ENCODE data around the gene NOP9.

NOP9 gene

GRCh38 chr14:24260026-24260779, 39.4 kb upstream of the NOP9 start:
- no peak for ATAC-seq
- TF ChIP-seq SNAI2 (CRISPR knock-in tag; IDR thresholded peaks at IDR 0.05) (no peak), ZNF565 (CRISPR knock-in tag; conservative IDR thresholded peaks at IDR 0.05; ENCODE audit: low read depth) (no peak), POU6F1 (CRISPR knock-in tag; IDR thresholded peaks at IDR 0.05; ENCODE audit: borderline replicate concordance, low read depth) (no peak), PATZ1 (CRISPR knock-in tag; IDR thresholded peaks at IDR 0.05; ENCODE audit: borderline replicate concordance) (no peak), RARB (CRISPR knock-in tag; IDR thresholded peaks at IDR 0.05) (no peak), TSHZ2 (CRISPR knock-in tag; IDR thresholded peaks at IDR 0.05) (no peak), OSR1 (CRISPR knock-in tag; IDR thresholded peaks at IDR 0.05) (no peak), TOX (CRISPR knock-in tag; IDR thresholded peaks at IDR 0.05; ENCODE audit: borderline replicate concordance) (no peak), GLIS3 (CRISPR knock-in tag; IDR thresholded peaks at IDR 0.05) (no peak), ZFP30 (CRISPR knock-in tag; IDR thresholded peaks at IDR 0.05) (no peak), ZFP3 (CRISPR knock-in tag; IDR thresholded peaks at IDR 0.05) (no peak), CREB5 (CRISPR knock-in tag; IDR thresholded peaks at IDR 0.05; ENCODE audit: low read depth) (no peak), ZC3H10 (CRISPR knock-in tag; IDR thresholded peaks at IDR 0.05) (no peak), BACH2 (CRISPR knock-in tag; IDR thresholded peaks at IDR 0.05; ENCODE audit: borderline replicate concordance) (no peak), ARNTL (CRISPR knock-in tag; IDR thresholded peaks at IDR 0.05; ENCODE audit: borderline replicate concordance, low read depth) (no peak), ZNF8 (CRISPR knock-in tag; IDR thresholded peaks at IDR 0.05) (no peak), ZNF70 (CRISPR knock-in tag; IDR thresholded peaks at IDR 0.05) (no peak), TCF4 (CRISPR knock-in tag; IDR thresholded peaks at IDR 0.05; ENCODE audit: borderline replicate concordance) (no peak), ISL1 (CRISPR knock-in tag; IDR thresholded peaks at IDR 0.05) (no peak), CSDC2 (CRISPR knock-in tag; IDR thresholded peaks at IDR 0.05) (no peak)

GRCh38 chr14:24260780-24261157, 38.9 kb upstream of the NOP9 start:
- no peak for ATAC-seq
- no peak for TF ChIP-seq PPARA (CRISPR knock-in tag; IDR thresholded peaks at IDR 0.05; ENCODE audit: borderline replicate concordance)
- no peak for TF ChIP-seq ZNF565 (CRISPR knock-in tag; conservative IDR thresholded peaks at IDR 0.05; ENCODE audit: low read depth)

GRCh38 chr14:24261256-24261968, 38.2 kb upstream of the NOP9 start:
- ATAC-seq, result no peak
- TF ChIP-seq GLIS3 (CRISPR knock-in tag; IDR thresholded peaks at IDR 0.05) (no peak), ZFP30 (CRISPR knock-in tag; IDR thresholded peaks at IDR 0.05) (no peak), OSR1 (CRISPR knock-in tag; IDR thresholded peaks at IDR 0.05) (no peak), TOX (CRISPR knock-in tag; IDR thresholded peaks at IDR 0.05; ENCODE audit: borderline replicate concordance) (no peak), ZNF565 (CRISPR knock-in tag; conservative IDR thresholded peaks at IDR 0.05; ENCODE audit: low read depth) (no peak), ESRRG (CRISPR knock-in tag; IDR thresholded peaks at IDR 0.05) (no peak), TSHZ2 (CRISPR knock-in tag; IDR thresholded peaks at IDR 0.05) (no peak), BACH2 (CRISPR knock-in tag; IDR thresholded peaks at IDR 0.05; ENCODE audit: borderline replicate concordance) (no peak), ZNF70 (CRISPR knock-in tag; IDR thresholded peaks at IDR 0.05) (no peak), POU6F1 (CRISPR knock-in tag; IDR thresholded peaks at IDR 0.05; ENCODE audit: borderline replicate concordance, low read depth) (no peak), CSRNP3 (CRISPR knock-in tag; IDR thresholded peaks at IDR 0.05) (no peak)

All from SK-N-SH treated with all-trans-retinoic acid at 6 μM for 48 hours (cell line).